Erythroblast (primary cell): ENCODE measurements around the gene CTF1.
A peak's percentile ranks its signal among the peaks of the same experiment; 100 is the strongest.

ENCODE experiments used
- DNase-seq, 2 experiments: peaks; one replicate each; lab custom pipeline; 2025; lab: John Stamatoyannopoulos, UW
- GATA1 ChIP-seq: IDR thresholded peaks from 2 replicates; pipeline ENCODE4 v1.6.1; 2011; ENCODE audit warnings: low read depth, mild to moderate bottlenecking, control low read depth, low read length, moderate library complexity
- POLR2A ChIP-seq: IDR thresholded peaks from 2 replicates; pipeline ENCODE4 v1.6.1; 2011; ENCODE audit warnings: mild to moderate bottlenecking, low read length

CTF1 gene

DNA sequence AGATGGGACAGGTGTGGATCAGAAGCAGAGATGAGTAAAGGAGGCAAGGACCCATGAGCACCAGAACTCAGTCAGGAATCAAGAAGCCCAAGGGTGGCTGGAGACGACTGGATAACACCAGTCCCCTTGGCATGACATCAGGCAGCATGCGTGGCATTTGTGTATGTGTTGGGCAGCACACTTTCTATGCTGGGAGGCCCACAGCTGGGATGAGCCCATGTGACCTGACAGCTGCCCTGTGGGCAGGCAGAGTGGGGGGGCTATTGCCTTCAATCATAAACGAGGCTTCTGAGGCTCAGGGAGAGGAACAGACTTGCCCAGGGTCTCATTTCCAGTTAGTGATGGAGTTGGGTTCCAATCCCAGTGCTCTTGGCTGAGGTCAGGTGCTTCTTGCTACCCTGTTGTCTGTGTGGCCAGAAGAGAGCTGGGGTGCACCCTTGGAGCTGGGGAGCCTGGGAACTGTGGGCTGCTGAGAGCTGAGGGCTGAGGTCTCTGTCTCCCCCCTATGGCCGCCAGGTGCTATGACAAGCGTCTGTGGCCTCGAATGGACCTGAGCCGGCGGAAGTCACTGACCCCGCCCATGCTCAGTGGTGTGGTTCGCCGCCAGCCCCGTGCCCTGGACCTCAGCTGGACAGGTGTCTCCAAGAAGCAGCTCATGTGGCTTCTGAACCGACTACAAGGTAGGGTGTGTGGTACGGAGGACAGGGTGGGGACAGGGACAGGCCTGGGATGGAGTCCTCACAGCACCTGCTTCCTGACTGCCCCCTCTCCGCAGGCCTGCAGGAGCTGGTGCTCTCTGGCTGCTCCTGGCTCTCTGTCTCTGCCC, 45.4 kb downstream of the CTF1 start:
- no peak for TF ChIP-seq GATA1
- TF ChIP-seq POLR2A, result no peak
- DNase-seq, result peak; percentile 85 to 91

- no peak for DNase-seq
- TF ChIP-seq GATA1 (no peak), POLR2A (no peak)
Measured at GRCh38 chr16:30942426-30942806, 46.0 kb downstream of the CTF1 start.

- TF ChIP-seq GATA1 (no peak), POLR2A (no peak)
- no peak for DNase-seq
Measured at GRCh38 chr16:30944352-30944751, 47.9 kb downstream of the CTF1 start.

DNA sequence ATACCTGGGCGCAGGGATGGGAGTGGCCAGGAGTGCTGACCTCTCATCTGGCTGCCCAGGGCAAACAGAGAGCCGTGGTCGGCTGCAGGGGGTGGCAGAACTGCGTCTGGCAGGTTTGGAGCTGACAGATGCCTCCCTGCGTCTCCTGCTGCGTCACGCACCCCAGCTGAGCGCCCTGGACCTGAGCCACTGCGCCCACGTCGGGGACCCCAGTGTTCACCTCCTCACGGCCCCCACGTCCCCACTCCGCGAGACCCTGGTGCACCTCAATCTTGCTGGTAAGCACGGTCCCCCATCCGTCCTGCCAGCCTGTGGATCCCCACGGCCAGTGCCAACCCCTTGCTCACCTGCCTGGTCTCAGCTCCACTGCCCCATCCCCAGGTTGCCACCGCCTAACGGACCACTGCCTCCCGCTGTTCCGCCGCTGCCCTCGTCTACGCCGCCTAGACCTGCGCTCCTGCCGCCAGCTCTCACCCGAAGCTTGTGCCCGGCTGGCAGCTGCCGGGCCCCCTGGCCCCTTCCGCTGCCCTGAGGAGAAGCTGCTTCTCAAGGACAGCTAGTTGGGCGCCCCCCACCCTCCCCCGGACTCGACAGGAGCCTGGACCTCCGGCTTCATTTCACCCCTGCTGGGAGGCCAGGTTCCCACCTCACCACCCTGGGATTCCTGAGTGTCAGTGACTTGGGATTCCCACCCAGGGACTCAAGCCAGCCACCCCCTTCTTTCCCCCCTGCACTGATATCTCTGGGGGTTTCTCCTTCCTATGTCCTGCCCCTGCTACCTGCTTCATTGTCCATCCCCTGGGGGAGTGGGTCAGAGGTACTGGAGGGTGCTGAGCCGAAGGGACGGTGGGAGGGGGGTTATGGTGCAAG, 50.5 kb downstream of the CTF1 start:
- DNase-seq, result no peak
- TF ChIP-seq GATA1 (no peak), POLR2A (no peak)

- no peak for DNase-seq
- TF ChIP-seq POLR2A, result no peak
- no peak for TF ChIP-seq GATA1
Measured at GRCh38 chr16:30947541-30947858, 51.1 kb downstream of the CTF1 start.

DNA sequence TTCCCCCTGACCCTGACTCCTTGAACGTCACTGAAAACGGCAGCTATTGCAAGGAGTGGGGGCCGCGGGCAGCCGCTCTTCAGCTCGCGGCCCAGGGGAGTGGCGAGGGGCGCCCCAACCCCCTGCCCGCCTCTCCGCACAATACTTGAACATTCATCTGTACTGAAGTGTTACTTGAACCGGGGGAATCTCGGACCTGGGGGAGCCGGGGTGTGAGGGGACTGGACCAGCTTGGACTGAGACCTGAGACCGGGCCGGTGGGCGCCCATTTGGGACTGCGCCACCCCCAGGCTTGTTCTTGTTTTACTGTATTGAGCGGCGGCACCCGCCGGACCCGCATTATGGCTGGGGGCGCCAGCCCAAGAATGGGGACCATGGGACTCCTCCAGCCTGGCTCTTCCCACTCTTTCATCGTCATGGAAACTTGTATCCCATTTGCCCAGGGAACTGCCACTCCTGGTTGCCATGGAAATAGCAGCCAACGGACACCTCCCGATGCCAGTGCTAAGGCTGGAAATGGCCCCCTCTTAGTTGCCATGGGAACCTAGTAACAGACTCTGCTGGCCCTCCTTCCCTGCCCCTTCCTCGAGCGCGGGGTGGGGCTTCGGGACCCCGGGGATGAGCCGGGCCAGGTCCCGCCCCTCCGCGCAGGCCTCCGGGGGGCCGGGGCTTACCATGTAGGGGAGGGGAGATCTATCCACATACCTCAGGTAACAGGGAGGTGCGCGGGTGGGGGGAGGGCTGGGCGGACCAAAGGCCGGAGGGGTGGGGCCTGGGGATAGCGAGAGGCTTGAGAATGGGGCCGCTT, 51.6 kb downstream of the CTF1 start:
- TF ChIP-seq GATA1 (no peak), POLR2A (no peak)
- peak; percentile 63 to 73 for DNase-seq

GRCh38 chr16:30948667-30949649, 52.5 kb downstream of the CTF1 start, which contains the start of gene ORAI3:
TSS of gene ORAI3 (plus strand) at chr16:30949068. CDS start at chr16:30949290, 222 bp downstream.
- TF ChIP-seq POLR2A, result peak; percentile 52
- TF ChIP-seq GATA1, result no peak
- peak in 1 of 2 experiments; percentile 70 for DNase-seq

DNA sequence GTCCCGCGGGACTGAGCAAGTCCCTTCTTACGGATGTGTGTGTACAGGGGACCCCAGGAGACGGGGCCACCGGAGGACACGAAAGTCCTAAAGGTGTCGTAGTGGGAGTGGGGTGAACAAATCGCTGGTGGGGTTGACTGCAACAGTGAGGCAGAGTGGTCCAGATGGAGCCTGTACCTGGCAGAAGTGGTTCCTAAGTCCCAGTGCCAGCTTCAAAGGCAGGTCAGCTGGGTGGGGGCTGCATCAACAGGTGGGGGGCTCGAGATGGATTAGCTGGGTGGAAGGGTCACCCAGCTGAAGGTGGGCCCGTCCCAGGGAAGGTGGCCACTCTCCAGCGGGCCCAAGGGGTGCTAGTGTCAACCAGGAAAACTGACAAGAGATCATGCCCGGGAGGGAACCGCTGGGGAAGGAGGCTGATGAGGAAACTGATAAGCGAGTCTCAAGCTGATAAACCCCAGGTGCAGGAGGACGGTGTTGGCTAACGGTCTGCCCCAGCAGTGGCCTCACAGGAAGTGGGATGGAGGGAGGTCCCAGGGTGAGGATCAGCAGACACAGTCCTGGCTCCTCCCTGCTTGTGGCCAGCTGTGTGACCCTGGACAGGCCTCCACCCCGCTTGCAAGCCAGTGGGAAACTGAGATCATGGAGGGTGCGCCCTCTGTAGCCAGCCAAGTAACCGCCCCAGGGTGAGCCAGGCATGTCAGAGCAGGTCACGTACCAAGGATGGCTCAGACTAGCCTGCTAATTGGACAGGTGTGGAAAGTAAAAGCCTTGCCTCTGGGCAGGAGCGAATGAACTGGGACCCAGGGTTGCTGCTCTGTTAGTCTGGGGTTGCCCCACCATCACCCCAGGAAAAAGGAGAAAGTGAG, 53.5 kb downstream of the CTF1 start:
- peak; percentile 92 to 93 for DNase-seq
- TF ChIP-seq POLR2A (peak; percentile 99), GATA1 (no peak)

DNA sequence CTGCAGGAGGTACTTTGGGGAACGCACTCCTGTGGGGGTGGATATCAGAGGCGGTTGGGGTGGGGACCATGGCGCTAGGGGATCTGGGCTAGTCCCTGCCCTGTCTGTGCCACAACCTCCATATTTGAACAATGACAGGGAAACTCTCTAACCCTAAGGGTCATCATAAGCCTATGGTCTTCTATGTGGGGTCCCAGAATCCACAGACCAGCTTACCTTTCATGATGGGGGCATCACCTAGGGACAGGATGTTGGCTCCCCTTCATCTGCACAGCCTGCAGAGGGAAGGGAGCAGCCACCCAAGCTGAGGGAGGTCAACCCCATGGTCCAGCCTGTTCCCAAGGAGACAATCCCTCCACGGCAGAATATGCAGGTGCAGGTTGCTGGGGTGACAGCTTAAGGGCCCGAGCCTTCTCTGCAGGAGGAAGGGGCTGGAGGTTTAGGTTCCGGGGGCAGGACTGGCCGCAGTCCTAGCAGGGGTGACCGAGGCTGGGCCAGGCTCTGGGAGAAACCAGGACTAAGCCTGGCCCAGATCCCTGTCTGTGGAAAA, 54.2 kb downstream of the CTF1 start:
- TF ChIP-seq GATA1, result no peak
- DNase-seq, result no peak

DNA sequence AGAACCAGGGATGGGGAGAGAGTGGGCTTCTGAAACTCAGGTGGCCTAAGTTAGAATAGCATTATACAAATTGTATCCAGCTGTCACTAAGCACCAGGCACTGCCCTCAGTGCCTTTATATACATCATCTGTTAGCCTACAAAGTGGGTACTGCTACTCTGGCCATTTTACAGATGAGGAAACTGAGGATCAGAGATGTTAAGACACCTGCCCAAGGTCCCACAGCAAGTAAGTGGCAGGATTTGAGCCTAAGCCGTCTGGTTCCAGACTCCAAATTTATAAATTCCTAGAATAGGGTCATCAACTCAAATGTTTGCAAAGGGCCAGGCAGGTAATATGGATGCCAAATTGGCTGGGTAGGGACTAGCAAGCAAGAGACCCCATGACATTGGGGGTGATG, 54.8 kb downstream of the CTF1 start:
- no peak for DNase-seq
- no peak for TF ChIP-seq GATA1
- TF ChIP-seq POLR2A, result no peak

DNA sequence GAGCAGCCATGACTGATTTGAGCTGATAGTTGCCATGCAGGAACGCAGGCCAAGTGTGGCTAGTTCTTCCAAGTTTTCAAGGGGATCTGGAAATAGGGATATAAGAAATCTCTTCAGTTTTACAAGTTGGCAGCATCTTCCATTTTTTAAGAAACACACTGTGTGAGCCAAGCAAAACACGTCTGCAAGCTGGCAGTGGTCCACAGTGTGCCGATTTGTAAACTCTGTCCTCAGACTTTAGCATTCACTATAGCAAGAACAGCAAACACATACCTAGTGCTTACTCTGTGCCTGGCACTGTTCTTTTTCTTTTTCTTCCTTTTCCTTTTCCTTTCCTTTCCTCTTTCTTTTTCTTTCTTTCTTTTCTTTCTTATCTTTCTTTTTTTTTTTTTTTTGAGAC, 55.3 kb downstream of the CTF1 start:
- DNase-seq, result no peak

More for the DNA sequence above, 55.3 kb downstream of the CTF1 start:
- TF ChIP-seq GATA1, result no peak
- TF ChIP-seq POLR2A, result no peak
